GM20431 (cell line): ENCODE data around the gene SCYL1.
"Not testable (repeated sequence)": the region's sequence is repeated elsewhere in the genome, so short reads cannot be mapped to it uniquely, and the experiment has no call there.

Experiments
- in situ Hi-C: fragments of 300-500 bp; cut with MseI, MboI; formaldehyde crosslinking; loops from one replicate; pipeline ENCODE4 v1.15.0; 2020; ENCODE audit warnings: low sequenced_read_pairs; ENCODE audit not compliant: unreplicated experiment

Gene SCYL1

DNA sequence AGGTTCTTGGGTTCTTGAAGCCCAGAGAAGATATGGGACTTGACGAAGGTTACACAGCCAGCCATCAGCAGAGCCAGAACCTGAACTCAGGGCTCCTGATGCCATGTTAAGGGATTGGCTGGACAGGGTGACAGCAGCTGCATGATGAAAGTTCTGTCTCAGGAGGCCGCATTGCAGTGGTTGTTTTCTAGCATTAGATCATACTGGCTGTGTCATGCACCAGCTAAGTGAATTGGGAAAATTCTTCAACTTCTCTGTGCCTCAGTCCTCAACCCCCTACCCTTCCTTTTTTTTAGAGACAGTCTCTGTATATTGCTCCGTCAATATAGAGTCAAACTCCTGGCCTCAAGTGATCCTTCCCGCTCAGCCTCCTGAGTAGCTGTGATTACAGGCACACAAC is 38.7 kb downstream of the SCYL1 start:
- in situ Hi-C loops = no loop called here

DNA sequence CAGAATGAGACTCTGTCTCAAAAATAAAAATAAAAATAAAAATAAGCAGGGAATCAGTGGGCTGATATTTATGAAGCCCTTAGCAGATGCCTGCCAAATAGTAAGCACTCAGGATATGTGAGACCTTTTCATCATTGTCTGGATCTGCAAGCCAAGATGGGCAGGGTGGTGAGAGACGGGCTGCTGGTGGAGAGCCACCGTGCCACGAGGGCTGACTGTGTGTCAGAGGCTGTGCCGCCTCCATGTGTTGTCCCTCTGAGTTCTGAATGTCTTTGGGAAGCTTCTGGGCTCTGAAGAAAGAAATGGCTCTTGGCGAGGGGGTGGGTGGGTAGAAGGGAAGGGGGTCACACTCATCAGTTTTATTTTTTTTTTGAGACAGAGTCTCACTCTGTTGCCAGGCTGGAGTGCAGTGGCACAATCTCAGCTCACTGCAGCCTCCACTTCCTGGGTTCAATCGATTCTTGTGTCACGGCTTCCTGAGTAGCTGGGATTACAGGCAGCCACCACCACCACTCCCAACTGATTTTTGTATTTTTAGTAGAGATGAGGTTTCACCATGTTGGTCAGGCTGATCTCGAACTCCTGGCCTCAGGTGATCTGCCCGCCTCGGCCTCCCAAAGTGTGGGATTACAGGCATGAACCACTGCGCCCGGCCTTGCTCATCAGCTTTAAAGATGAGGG is 40.1 kb downstream of the SCYL1 start:
- in situ Hi-C loops = not testable (repeated sequence)

DNA sequence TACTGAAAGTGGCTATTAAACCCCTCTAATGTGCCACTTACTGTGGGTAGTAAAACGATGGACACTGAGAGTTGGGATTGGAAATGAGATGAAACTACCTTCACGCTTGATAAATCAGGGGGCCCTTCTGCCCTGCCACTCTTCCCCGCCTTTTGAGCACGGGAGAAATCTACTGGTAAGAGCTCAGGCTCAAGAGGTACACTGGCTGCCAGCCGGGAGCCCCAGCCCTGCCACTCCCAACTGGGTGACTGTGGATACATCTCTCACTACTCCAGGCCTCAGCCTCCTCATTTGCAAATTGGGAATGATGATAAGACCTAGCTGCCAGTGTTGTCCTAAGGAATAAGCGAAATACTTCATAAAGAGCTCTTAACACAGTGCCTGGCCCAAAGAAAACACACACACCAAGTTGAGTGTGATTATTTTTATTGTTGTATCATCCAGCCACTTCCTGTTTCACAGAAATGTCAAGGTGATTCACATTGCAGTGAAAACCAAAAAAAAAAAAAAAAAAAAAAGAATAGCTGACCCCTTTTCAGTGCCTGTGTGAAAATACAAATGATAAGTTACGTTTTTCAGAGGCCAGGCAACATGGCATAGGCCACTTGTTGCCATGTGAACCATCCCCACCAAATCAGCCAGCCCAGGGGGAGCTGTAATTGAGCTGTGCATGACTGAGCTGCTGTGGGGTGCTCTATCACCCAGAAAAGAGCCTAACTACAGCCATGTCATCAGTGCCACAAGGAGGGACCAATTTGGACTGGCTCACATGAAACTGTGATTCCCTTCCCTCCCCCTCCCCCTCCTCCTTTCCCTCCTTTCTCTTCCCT is 41.0 kb downstream of the SCYL1 start:
- in situ Hi-C loops = no loop called here

DNA sequence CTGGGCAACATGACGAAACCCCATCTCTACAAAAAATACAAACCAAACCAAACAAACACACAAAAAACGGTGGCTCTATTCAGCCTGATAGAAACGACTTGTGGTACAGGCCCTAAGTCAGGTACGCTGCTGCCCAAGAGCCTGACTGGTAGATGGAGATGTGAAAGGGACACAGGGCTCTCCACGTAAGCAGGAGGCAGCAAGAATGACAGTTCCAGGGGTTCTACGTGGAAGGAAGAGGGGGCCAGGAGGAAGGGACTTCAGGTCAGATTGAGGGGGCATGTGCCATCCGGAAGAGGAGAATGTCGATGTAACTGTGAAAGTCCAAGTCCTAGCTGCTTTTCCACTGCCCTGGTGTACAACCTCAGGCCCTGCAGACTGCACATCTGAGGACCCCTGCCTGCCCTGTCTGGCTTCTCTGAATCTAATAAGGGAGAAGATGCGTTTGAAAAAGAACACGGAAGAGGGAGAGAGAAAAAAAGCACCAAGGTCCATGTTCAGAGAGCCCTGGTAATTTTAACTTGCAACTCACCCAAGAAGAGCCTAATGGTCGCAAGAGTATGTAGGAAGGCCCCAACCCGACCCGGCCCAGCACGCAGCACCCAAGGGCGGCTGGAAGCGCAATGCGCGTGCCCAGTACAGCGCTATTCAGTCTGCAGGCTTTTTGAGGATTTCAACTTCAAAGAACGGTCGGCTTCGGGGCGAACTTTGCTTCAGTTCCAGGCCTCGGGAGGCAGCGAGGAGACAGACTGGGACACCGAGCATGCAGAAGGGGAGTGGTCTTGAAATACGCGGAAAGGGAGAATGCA is 44.5 kb downstream of the SCYL1 start:
- in situ Hi-C loops = no loop called here

DNA sequence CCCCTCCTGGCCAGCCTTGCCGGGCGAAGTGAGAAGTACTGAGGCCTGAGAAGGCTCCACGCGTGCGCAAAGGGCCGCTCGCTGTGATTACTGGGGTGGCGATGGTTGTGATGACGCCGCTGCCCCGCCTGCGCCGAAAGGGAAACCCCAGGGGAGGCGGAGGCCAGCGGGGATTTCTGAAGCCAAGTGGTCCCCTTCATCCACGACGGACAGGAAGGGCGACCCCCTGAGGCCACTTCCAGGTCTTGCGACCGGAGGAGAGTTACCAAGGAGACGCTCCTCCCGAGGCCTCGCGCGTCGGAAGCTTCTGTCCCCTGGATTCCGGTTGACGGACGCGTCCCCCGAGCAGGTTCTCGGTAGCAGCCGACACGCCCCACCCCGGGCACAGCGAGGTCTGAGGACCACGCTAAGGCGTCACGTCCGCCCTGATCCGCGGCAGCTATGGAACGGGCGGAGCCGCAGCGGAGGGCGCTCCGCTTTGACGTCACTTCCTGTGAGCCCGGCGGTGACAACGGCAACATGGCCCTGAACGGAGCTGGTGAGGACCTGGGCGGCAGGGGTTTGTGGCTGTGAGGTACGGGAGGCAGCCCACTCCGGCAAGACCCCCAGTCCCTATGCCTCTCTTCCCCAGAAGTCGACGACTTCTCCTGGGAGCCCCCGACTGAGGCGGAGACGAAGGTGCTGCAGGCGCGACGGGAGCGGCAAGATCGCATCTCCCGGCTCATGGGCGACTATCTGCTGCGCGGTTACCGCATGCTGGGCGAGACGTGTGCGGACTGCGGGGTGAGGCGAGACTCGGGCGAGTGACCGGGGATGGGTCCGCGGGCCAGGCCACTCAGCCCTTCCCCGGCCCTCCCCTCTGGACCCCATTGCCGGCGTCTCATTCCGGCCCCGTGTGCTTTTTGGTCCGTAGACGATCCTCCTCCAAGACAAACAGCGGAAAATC is 45.4 kb downstream of the SCYL1 start, which contains the start of gene ZNRD2:
Gene ZNRD2 (plus strand): TSS at position 505 of the 946 bp plus-strand sequence. CDS start 15 bp downstream, at position 520.
- in situ Hi-C loops = no loop called here

DNA sequence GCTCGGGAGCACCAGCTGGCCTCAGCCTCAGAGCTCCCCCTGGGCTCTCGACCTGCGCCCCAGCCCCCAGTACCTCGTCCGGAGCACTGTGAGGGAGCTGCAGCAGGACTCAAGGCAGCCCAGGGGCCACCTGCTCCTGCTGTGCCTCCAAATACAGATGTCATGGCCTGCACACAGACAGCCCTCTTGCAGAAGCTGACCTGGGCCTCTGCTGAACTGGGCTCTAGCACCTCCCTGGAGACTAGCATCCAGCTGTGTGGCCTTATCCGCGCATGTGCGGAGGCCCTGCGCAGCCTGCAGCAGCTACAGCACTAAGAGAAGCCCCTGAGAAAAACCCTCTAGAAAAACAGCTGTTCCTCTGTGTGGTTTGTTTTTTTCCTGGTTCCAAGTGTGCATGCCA is 46.5 kb downstream of the SCYL1 start:
- in situ Hi-C loops = no loop called here

DNA sequence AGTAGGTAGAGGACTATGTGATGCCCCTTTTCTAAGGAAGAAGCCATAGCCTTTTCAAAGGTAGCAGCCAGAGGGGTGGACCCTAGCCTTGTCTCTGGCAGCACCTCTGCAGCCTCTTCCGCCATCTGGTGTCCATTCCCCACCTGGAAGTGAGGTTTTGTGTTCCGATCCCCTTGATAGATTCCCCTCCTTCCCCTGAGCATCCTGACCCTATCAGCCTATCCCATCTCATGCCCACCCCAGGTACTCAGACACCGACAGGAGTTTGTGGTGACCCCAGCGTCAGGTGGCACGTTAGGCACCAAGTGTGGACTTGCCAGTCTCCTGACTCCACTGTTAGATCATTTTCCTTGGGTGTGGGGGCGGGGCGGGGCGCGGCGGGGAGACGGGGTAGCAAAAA is 47.1 kb downstream of the SCYL1 start:
- in situ Hi-C loops = no loop called here

DNA sequence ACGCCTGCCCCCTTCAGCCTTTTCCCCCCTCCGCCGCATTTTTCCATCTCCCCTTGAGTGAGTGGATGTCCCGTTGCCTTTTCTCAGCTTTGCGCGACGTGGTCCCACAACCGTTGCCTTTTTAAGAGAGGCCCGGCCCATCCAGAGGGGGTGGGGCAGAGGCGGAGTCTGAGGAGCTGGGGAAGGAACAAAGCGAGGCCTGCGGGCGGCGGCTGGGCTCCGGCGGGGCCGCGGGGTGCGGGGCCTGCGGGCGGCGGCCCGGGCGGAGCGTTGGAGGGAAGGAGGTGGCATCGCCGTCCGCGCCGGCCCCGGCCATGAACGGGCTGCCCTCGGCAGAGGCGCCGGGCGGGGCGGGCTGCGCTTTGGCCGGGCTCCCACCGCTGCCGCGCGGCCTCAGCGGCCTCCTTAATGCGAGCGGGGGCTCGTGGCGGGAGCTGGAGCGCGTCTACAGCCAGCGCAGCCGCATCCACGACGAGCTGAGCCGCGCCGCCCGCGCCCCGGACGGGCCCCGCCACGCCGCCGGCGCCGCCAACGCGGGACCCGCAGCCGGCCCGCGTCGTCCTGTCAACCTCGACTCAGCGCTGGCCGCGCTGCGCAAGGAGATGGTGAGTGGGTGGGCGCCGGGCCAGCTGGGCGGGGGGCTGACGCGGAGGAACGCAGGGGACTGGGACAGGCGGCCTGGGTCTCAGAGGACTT is 47.6 kb downstream of the SCYL1 start, which contains the start of gene FAM89B:
Gene FAM89B (plus strand): TSS at position 183 of the 696 bp plus-strand sequence. CDS start 132 bp downstream, at position 315.
- in situ Hi-C loops = no loop called here

DNA sequence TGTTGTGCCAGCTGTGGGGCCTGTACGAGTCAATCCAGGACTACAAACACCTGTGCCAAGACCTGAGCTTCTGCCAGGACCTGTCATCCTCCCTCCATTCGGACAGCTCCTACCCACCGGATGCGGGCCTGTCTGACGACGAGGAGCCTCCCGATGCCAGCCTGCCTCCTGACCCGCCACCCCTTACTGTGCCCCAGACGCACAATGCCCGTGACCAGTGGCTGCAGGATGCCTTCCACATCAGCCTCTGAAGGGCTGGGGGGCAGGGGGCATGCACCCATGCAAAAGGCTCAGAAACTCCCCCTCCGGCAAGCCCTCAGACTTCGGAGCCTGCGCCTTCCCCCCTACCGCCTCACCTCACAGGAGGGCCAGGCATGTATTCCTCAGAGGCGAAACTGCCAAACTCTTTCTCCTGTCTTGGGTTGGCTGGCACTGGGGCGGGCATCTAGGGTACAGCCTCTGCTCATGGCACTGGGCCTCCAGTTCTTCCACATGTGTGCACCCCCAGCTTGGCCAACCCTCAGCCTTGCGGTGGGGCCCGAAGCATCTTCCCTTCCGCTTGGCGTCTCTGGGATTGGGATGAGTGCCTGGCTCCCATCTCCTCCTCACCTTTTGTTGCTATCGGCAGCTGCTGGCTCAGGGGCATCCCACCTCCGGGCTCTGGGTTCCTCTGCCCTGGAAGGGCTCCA is 48.7 kb downstream of the SCYL1 start:
- in situ Hi-C loops = no loop called here

DNA sequence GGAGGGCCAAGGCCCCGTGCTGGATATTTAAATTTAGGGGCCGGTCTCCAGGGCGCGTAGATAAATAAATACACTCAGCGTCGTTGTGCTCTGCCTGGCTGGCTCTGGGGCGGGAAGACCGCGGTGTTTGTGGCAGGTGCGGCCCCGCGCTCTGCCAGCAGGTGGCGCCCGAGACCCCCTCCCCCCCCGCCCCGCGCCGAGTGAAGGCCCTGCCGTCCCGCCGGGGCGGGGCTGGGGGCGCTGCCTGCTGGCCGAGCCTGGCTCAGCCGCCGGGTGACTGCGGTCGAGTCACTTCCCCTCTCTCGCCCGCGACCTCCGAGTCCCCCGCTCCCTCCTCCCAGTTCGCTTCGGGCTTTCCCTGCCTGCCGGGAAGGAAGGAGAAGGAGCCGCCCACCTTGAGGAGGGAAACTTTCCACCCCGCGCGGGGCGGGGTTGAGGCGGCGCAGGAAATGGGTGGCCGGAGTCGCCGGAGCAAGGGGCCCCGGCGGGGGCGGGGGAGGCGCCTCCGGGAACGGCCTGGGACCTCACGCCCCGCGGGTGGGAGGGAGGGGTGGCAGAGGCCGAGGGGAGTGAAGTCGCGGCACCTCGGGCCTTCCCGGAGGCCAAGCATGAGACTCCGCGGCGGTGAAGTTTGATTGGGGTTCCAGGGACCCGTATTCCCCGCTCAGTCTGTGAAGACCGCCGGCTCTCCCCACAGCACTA is 49.4 kb downstream of the SCYL1 start:
- in situ Hi-C loops = no loop called here

DNA sequence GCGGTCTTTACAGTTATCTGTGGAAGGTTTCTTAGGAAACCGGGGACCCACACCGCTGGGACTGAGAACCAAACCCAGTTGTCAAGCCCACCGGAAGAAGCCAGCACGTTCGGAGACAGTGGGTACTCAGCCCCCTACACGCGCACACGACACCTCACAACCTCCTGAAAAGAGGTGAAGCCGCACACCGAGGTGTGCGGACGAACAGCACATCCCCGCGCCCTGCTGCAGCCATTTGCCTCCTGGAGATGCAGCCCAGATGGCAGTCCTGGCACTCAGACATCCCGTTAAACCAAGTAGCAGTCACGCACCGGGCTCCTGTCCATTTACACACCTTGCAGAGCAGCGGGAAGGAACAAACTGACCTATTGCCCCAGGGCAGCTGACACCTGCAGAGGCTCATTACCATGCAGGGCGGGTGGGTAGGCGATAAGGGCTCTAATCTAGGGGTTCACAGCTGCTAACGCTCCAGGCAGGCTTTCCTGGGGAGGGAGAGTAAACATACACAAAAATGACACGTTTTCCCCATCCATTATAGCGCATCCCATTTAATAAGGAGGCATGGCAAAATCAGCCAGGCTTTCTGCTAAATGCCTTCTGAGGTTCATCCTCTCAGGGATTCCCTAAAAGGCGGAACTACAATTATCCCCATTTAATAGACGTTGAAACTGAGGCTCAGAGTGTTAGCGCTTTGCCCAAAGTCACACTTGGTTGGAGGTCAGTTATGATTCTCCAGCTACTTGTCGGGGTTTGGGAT is 50.1 kb downstream of the SCYL1 start:
- in situ Hi-C loops = no loop called here

DNA sequence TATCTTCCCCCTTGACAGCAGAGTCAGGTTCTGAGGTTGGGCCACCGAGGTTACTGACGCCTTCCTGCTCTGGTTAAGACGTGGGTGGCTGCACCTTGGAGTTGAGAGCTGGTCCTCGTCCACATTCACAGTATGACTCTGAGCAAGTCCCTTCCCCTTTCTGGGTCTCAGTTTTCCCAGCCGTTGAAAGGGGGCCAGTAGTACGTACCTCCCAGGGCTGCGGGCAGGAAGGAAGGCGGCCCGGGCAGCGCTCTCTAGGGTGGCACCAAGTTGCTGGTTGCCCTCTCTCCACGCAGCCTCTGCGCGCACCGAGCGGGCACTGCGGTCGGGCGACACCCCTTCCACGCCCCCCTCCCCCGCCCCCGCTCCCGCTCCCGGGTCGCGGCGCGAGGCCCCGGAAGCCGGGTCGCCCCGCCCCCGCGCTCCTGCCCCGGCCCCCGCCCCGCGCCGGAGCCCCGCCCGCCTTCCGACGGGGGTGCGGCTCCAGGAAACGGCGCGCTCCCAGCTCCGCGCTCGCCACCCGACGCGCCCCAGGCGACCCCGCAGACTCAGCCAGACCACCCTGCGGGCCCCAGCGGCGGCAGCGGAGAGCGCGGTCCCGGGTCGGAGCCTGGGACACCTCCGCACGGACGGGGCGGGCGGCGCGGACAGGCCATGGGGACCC is 50.8 kb downstream of the SCYL1 start, which contains the start of gene EHBP1L1:
Gene EHBP1L1 (plus strand): TSS at position 486 of the 664 bp plus-strand sequence. CDS start 250 bp downstream, outside the sequence.
- in situ Hi-C loops = no loop called here

DNA sequence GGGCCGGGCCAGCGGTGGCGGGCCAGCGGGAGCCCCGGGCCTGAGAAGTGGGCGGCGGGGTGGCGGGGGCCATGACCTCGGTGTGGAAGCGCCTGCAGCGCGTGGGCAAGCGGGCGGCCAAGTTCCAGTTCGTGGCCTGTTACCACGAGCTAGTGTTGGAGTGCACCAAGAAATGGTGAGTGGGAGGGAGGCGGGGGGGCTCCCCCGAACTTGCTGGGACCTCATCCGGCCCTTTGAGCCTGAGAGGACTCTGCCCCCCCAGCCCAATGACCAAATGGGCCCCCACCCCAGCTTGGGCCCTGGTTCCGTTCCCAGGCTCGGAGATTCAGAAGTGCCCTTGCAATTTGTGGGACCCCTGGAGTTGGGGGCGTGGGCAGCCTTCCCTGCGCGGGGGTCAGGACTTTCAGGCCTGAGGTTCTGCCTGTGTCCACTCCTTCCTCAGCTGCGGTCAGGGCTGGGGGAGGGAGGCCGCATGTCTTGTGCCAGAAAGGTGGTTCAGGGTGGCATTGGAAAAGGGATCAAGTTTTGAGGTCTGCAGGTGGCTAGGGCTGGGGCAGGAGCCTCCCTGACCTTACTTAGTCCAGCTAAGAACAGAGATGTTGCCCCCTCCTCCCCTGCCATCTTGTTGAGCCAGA is 51.5 kb downstream of the SCYL1 start:
- in situ Hi-C loops = no loop called here

DNA sequence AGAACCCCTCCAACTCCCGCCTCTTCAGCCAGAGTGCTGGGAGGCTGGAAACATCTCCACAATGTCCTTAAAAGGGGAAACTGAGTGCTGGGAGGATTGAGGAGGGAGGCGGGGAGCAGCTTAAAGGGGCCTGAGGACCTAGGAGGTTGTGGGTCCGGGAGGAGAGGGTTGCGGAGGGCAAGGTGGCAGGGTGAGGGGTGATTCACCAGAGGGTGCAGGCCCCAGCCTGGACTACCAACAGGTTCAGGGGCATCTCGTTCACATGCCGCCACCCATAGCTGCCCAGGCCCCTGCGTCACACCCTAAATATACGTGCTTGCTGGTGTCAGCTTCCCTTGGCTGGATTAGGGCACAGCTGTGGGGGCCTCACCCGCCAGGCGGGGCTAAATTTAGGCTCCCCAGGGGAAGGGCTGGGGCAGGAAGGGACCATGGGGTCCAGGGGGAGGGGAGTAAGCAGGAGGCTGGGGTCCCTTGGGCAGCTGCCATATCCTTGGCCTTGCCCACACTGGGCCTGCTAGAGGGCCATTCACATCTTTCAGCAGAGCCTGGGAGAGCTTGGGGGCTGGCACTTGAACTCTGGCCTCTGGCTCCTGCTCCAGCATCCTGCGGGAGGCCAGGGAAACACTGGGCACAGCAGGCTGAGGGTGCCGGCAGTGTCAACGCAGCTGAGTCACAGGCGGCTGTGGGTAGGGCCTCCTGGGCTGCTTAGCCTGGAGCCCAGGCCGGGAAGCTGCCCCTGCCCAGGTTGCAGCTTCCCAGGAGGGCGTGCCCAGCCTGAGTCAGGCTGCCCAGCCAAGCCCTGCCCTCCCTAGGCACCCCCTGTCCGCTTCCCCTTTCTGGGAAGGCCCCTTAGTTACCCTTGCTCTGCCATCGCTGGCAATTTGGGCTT is 52.2 kb downstream of the SCYL1 start:
- in situ Hi-C loops = no loop called here

DNA sequence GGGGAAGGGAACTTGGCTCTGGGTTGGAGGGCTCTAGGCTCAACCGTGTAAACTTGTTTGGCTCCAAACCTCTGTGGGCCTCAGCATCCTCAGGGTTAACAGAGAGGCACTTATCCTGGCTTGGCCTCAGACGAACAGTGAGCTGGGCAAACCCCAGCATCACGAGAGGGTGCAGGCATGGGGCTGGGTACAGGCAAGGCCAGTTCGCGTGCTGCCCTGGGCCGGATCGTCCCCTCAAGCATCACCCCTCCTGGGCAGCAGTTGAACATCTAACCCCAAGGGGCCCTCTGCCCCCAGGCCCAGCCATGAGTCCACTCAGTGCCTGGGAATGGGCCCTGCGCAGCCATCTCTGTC is 52.9 kb downstream of the SCYL1 start:
- in situ Hi-C loops = no loop called here
